GM18505 (cell line): ENCODE data around the gene IRX1.

Experiments
- ATAC-seq: cut with Tn5 transposase; IDR thresholded peaks from one replicate; pipeline ENCODE4 v1.9.1; 2021; ENCODE audit not compliant: unreplicated experiment
- POLR2A ChIP-seq: IDR thresholded peaks from 4 replicates; pipeline ENCODE4 v1.6.1; 2011; ENCODE audit warnings: borderline replicate concordance; ENCODE audit not compliant: insufficient read depth, insufficient read length; ENCODE audit errors: extremely low read depth

IRX1 gene

GRCh38 chr5:3605298-3606010 is 9.8 kb downstream of the IRX1 start:
- no peak for TF ChIP-seq POLR2A
- no peak for ATAC-seq

- no peak for TF ChIP-seq POLR2A
- no peak for ATAC-seq
Measured at GRCh38 chr5:3606121-3606831, 10.6 kb downstream of the IRX1 start.

GRCh38 chr5:3607541-3608181 is 12.0 kb downstream of the IRX1 start:
- no peak for ATAC-seq

GRCh38 chr5:3609120-3609681 is 13.6 kb downstream of the IRX1 start:
- no peak for TF ChIP-seq POLR2A
- ATAC-seq, result no peak

More at GRCh38 chr5:3607541-3608181, 12.0 kb downstream of the IRX1 start:
- TF ChIP-seq POLR2A, result no peak

- ATAC-seq, result no peak
- TF ChIP-seq POLR2A, result no peak
Measured at GRCh38 chr5:3612591-3613042, 17.0 kb downstream of the IRX1 start.

- ATAC-seq, result no peak
- no peak for TF ChIP-seq POLR2A
Measured at GRCh38 chr5:3613726-3614125, 18.1 kb downstream of the IRX1 start.

- no peak for ATAC-seq
Measured at GRCh38 chr5:3615217-3615616, 19.6 kb downstream of the IRX1 start.

GRCh38 chr5:3615829-3616228 is 20.2 kb downstream of the IRX1 start:
- no peak for ATAC-seq
- no peak for TF ChIP-seq POLR2A

More at GRCh38 chr5:3615217-3615616, 19.6 kb downstream of the IRX1 start:
- TF ChIP-seq POLR2A, result no peak

GRCh38 chr5:3619579-3619978 is 23.9 kb downstream of the IRX1 start:
- TF ChIP-seq POLR2A, result no peak
- no peak for ATAC-seq

- ATAC-seq, result no peak
- TF ChIP-seq POLR2A, result no peak
Measured at GRCh38 chr5:3622961-3623360, 27.3 kb downstream of the IRX1 start.

- no peak for TF ChIP-seq POLR2A
- no peak for ATAC-seq
Measured at GRCh38 chr5:3625626-3626025, 30.0 kb downstream of the IRX1 start.

GRCh38 chr5:3634061-3634460 is 38.4 kb downstream of the IRX1 start:
- no peak for TF ChIP-seq POLR2A
- no peak for ATAC-seq

GRCh38 chr5:3639175-3639574 is 43.5 kb downstream of the IRX1 start:
- no peak for ATAC-seq
- no peak for TF ChIP-seq POLR2A
